HPDE6-E6E7 (cell line): ENCODE data around the gene CRACDL.
A peak's percentile ranks its signal among the peaks of the same experiment; 100 is the strongest.

Source experiments
- DNase-seq: peaks from one replicate; pipeline ENCODE4 v3.0.0; 2011; ENCODE audit warnings: missing footprints; ENCODE audit errors: extremely low spot score

The CRACDL gene

GRCh38 chr2:98924910-98925309 lies 11.1 kb downstream of the CRACDL start:
- DNase-seq = no peak

GRCh38 chr2:98924038-98924830 lies 11.8 kb downstream of the CRACDL start:
- DNase-seq = no peak

GRCh38 chr2:98923244-98923940 lies 12.6 kb downstream of the CRACDL start:
- no peak for DNase-seq

- no peak for DNase-seq
Measured at GRCh38 chr2:98921062-98921461, 15.0 kb downstream of the CRACDL start.

GRCh38 chr2:98917031-98917471 lies 19.0 kb downstream of the CRACDL start:
- no peak for DNase-seq

- no peak for DNase-seq
Measured at GRCh38 chr2:98915751-98916358, 20.2 kb downstream of the CRACDL start.

GRCh38 chr2:98914713-98915580 lies 21.1 kb downstream of the CRACDL start:
- no peak for DNase-seq

- no peak for DNase-seq
Measured at GRCh38 chr2:98913916-98914712, 21.9 kb downstream of the CRACDL start.

- no peak for DNase-seq
Measured at GRCh38 chr2:98912957-98913915, 22.8 kb downstream of the CRACDL start.

- peak; percentile 74 for DNase-seq
Measured at GRCh38 chr2:98912221-98912851, 23.7 kb downstream of the CRACDL start.

GRCh38 chr2:98911376-98912154 lies 24.5 kb downstream of the CRACDL start:
- DNase-seq = no peak

GRCh38 chr2:98911126-98911375 lies 25.0 kb downstream of the CRACDL start:
- no peak for DNase-seq

GRCh38 chr2:98910349-98911125 lies 25.5 kb downstream of the CRACDL start:
- DNase-seq = no peak

GRCh38 chr2:98909317-98910211 lies 26.5 kb downstream of the CRACDL start:
- no peak for DNase-seq

GRCh38 chr2:98908931-98909316 lies 27.1 kb downstream of the CRACDL start:
- DNase-seq = no peak

- peak; percentile 28 for DNase-seq
Measured at GRCh38 chr2:98907966-98908905, 27.8 kb downstream of the CRACDL start.
